Raji (cell line): ENCODE results near the gene MCAM.

ENCODE experiments used
- POLR2A ChIP-seq: IDR thresholded peaks from 2 replicates; pipeline ENCODE4 v1.6.1; 2011; ENCODE audit warnings: low read depth, low read length, control low read depth; ENCODE audit not compliant: insufficient read depth

The MCAM gene

GRCh38 chr11:119307219-119307618, 9.7 kb downstream of the MCAM start:
- no peak for TF ChIP-seq POLR2A

DNA sequence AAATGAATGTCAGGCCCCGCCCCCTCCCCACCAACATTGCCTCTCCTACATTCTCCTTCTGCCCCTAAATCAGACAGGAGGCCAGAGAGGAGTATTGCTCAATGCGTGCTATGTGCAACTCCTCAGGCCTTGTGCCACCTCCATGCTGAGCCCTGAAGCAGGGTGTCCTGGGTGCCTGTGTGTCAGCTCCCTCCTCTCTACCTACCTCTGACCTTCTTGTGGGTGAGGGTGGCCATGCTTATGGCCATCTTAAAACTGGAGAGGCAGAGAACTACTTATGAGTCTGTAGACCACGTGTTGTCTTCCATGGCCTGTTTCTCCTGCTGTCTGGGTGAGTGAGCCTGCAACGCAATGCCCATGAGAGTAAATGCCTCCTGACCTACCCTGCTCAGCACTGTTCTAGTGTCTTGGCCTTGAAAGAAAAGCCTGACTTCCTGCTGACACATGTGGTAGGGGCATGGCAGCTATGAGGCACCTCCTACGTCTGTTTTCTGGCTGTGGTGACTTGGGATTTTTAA, 10.5 kb downstream of the MCAM start:
- TF ChIP-seq POLR2A = no peak

DNA sequence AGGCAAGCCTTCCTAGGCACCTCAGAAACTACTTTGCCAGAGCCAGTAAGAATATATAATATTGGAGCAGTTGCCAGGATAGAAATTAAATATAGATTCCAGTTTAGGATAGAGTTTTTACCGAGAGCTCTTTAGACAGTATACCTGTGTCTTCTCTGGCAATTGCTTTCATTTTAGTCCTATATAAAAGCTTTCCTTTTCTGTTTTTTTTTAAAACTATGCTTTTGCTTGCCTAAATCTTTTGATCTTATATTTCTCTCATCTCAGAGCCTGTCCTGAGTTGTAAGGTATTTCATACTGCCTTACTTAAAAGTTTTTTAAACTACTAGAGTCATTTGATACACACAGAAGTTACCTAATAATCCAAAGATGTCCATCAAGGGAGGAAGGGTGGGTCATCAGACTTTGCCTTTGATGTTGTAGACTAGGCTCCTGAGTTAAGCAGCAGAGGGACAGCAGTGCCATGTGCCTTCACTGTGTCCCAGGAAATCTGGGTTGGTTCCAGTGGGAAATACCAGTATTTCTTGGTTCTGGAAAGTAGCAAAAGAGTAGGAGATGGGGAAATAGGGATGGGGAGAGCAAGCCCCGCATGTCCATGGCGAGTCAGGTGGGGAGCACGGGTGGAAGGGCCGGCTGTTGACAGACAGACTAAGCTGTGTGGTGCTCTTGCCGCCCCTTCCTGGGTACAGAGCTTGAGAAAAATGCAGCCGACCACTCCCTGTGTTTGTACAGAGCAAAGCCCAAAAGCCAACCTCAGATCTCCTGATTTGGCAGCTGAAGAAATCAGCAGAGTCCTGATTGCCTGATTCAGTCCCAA, 11.2 kb downstream of the MCAM start:
- TF ChIP-seq POLR2A = no peak

DNA sequence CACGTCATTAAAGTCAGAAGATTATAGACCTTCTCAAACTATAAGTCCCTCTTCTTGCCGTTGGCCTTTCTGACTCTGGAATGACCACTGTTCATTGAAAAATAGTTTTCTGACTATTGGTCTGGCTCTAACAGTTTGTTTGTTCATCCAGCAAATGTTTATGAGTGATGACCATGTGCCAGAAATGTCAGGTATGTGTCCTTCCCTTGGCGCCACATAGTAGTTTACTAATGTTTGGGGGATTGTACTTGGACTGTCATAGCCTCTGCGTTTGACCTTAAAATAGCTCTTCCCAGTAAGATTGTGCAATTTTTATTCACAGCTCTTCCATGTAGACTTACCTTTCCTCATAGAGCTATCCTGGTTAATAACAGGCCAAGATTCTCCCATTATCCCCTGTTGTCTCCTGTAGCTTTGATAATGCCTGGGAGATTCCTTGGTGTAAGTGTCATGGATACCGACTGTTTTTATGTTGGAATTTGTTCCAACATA, 13.7 kb downstream of the MCAM start:
- no peak for TF ChIP-seq POLR2A

DNA sequence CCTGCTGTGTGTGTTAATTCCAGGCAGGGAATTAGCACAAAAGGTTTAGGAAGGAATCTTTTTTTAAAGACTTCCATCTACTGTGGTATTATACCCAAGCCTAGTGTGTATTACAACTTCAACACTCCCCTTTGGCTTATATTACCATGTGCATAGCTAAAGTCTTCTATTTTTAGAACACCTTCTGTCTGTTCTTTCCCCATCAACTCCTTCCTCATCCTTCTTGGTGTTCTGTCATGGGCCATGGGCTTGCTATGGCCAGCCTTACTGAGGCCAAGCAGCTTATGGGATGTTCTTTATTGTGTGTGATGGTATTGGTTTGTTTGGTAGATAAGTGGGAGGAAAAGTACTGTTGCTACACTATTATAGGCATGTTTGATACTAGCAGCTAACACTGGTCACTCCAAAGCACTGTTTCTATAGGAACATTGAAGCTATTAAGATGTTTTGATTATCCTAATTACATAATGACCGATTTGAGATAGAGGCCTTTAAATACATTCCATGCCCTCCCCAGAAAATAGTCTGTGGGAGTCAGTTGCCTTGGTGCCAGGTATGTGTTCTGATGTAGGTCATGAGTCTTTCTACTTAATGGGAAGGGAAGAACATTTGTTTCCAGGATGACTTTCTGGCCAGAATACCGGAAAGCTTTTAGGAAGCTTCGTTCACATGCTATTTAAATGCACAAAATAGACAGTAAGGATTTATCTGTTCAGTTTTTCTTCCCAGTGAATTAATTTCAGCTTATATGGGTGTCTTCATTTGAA, 16.5 kb downstream of the MCAM start:
- TF ChIP-seq POLR2A = no peak

- no peak for TF ChIP-seq POLR2A
Observed at GRCh38 chr11:119299416-119299815, 17.5 kb downstream of the MCAM start.

DNA sequence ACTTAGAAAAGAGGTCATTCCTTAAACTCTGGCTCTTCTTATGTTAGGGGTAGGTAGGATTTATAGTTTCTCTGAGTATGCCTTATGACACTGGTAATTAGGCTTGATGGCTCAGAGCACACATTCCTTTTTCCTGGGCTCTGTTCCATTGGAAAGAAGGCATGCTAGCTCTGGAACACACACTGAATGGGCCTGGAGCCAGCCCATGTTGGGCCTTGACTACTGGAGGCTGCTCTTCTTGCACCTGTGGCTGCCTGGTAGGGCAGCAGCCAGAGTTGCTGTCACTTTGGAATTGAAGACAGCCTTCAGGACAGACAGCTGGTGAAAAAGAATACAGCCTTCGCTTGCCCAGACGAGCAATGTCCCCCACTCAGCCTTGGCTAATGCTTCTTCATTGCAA, 18.2 kb downstream of the MCAM start:
- no peak for TF ChIP-seq POLR2A

DNA sequence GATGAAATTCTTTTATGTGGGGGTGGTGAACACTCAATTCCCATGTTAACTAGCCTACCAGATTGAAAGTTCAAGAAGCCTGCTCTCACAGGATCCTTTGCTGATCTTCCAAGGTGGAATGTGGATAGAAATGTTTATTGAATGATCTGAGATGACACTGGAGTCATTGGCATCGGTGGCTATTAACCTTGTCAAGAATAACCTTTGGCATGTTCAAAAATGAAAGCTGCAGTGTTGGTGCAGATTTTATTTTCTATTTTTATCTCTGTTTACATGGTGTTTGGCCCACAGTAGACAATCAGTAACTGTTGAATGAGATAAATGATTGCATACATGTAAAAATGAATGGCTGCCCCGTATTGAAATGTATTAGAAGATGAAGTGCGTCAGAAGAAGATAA, 19.0 kb downstream of the MCAM start:
- no peak for TF ChIP-seq POLR2A

DNA sequence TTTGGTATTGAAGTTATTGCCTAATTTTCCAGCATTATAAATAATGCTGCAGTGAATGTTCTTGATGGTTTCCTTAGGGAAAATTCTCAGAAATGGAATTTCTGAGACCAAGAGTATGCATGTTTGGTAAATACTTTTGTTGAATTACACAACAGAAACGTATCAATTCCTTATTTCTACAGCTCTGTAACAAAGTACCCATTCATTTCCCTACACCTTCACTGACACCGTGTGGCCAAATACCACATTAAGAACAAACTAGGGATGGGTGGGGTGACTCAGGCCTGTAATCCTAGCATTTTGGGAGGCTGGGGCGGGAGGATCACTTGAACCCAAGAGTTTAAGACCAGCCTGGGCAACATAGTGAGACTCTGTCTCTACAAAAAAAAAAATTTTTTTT, 21.8 kb downstream of the MCAM start:
- no peak for TF ChIP-seq POLR2A

- TF ChIP-seq POLR2A = no peak
Observed at GRCh38 chr11:119293461-119293860, 23.5 kb downstream of the MCAM start.

DNA sequence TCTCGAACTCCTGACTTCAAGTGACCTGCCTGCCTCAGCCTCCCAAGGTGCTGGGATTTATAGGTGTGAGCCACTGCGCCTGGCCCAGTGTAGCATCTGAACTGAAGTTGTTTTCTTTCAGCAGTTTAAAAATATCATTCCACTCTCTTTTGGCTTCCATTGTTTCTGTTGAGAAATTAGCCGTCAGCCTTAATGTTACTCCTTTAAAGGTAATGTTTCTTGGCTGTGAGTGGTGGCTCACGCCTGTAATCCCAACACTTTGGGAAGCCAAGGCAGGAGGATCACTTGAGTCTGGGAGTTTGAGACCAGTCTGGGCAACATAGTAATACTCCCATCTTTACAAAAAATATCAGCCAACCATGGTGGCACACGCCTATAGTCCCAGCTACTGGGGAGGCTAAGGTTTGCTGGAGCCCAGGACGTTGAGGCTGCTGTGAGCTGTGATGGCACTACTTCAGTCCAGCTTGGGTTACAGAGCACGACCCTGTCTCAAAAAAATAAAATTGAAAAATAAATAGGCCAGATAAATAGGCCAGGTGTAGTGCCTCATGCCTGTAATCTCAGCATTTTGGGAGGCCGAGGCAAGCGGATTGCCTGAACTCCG, 25.9 kb downstream of the MCAM start:
- no peak for TF ChIP-seq POLR2A

GRCh38 chr11:119288219-119288618, 28.7 kb downstream of the MCAM start:
- no peak for TF ChIP-seq POLR2A

DNA sequence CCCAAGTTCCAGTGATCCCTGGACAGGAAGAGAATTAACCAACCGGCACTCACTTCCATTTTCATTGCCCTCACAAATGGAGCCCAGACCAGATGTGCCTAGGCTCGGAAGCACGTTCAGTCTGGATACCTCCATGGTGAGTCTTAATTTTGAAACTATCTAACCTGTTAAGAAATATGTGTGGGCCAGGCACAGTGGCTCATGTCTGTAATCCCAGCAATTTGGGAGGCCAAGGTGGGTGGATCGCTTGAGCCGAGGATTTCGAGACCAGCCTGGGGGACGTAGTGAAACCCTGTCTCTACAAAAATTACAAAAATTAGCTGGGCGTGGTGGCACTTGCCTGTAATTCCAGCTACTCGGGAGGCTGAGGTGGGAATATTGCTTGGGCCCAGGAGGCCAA, 31.5 kb downstream of the MCAM start:
- no peak for TF ChIP-seq POLR2A

- no peak for TF ChIP-seq POLR2A
Observed at GRCh38 chr11:119284344-119285157, 32.4 kb downstream of the MCAM start.

DNA sequence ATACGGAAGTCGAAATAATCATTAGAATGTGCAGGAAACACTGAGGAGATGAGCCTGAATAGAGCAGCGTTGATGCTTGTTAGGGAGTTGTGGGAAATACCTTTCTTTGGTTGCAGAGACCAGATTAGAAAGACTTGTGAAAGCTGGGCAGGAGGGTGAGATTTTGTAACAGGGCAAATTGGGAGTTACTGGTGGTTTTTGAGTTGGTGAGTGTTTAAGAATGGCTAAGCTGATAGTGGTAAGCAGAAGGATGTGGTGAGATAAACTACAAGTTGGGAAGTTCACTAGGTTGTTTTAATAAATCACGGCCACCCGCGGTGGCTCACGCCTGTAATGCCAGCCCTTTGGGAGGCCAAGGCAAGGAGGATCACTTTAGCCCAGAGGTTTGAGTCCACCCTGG, 34.4 kb downstream of the MCAM start:
- no peak for TF ChIP-seq POLR2A
